ENCODE results near the gene HNRNPA3.

GRCh38 chr2:177164584-177165052, 48.0 kb upstream of the HNRNPA3 start:
- TF ChIP-seq POLR2A (IDR thresholded peaks at IDR 0.05), result no peak
- TF ChIP-seq, protein P1, sequence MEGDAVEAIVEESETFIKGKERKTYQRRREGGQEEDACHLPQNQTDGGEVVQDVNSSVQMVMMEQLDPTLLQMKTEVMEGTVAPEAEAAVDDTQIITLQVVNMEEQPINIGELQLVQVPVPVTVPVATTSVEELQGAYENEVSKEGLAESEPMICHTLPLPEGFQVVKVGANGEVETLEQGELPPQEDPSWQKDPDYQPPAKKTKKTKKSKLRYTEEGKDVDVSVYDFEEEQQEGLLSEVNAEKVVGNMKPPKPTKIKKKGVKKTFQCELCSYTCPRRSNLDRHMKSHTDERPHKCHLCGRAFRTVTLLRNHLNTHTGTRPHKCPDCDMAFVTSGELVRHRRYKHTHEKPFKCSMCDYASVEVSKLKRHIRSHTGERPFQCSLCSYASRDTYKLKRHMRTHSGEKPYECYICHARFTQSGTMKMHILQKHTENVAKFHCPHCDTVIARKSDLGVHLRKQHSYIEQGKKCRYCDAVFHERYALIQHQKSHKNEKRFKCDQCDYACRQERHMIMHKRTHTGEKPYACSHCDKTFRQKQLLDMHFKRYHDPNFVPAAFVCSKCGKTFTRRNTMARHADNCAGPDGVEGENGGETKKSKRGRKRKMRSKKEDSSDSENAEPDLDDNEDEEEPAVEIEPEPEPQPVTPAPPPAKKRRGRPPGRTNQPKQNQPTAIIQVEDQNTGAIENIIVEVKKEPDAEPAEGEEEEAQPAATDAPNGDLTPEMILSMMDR (IDR thresholded peaks at IDR 0.05), result peak; percentile 98 to 100 (median 100)

Measured in uterus (tissue), 2 donors.